GM23338 (cell line): Measurements from ENCODE around the gene AP1G2. TPM values are rescaled to one million over a fixed set of nuclear protein-coding genes. Genes with fewer than 3 reads are reported as not detected.
A peak's percentile ranks its signal among the peaks of the same experiment; 100 is the strongest.

ENCODE experiments used
- ATAC-seq: fragments of 200-7000 bp; cut with Tn5 transposase; 3 replicates; pipeline ENCODE4 v1.9.1; 2020
- DNase-seq: peaks from one replicate; pipeline ENCODE4 v3.0.0-alpha.2; 2015; ENCODE audit warnings: low spot score
- H2AFZ ChIP-seq: fragments of 200-600 bp; sonication (generic); 2 replicates; pipeline ENCODE4 v1.8.0; 2016; ENCODE audit warnings: antibody characterized with exemption, mild to moderate bottlenecking, moderate library complexity
- H3F3A ChIP-seq: fragments of 200-600 bp; sonication (generic); replicated peaks from 2 replicates; pipeline ENCODE4 v1.8.0; 2017; ENCODE audit warnings: antibody characterized with exemption, mixed run types, low read depth
- H3K27ac ChIP-seq: fragments of 200-600 bp; sonication (generic); 2 replicates; pipeline ENCODE4 v1.6.1; 2016; ENCODE audit warnings: low read depth
- H3K27me3 ChIP-seq: fragments of 200-600 bp; sonication (generic); 2 replicates; pipeline ENCODE4 v1.8.0; 2016; ENCODE audit warnings: mild to moderate bottlenecking, mixed run types, moderate library complexity; ENCODE audit not compliant: insufficient read depth
- H3K36me3 ChIP-seq: fragments of 200-600 bp; sonication (generic); 2 replicates; pipeline ENCODE4 v1.8.0; 2016; ENCODE audit warnings: mild to moderate bottlenecking; ENCODE audit not compliant: insufficient read depth
- H3K4me1 ChIP-seq: fragments of 200-600 bp; sonication (generic); 2 replicates; pipeline ENCODE4 v1.8.0; 2016; ENCODE audit warnings: mild to moderate bottlenecking, moderate library complexity; ENCODE audit not compliant: insufficient read depth
- H3K4me2 ChIP-seq: fragments of 200-600 bp; sonication (generic); 2 replicates; pipeline ENCODE4 v1.7.1; 2017; ENCODE audit warnings: mixed run types
- H3K4me3 ChIP-seq: fragments of 200-600 bp; sonication (generic); 2 replicates; pipeline ENCODE4 v1.6.1; 2016; ENCODE audit warnings: mixed run types
- H3K79me2 ChIP-seq: fragments of 200-600 bp; sonication (generic); replicated peaks from 2 replicates; pipeline ENCODE4 v1.8.0; 2017; ENCODE audit warnings: mild to moderate bottlenecking; ENCODE audit not compliant: insufficient read depth
- H3K9me2 ChIP-seq: fragments of 200-600 bp; sonication (generic); 2 replicates; pipeline ENCODE4 v1.8.0; 2017; ENCODE audit not compliant: insufficient read depth
- H4K20me1 ChIP-seq: fragments of 200-600 bp; sonication (generic); replicated peaks from 2 replicates; pipeline ENCODE4 v1.8.0; 2017; ENCODE audit warnings: mild to moderate bottlenecking; ENCODE audit not compliant: insufficient read depth
- H3K27ac Mint-ChIP-seq: 2 replicates; pipeline ENCODE4 v1.8.0; 2020; ENCODE audit warnings: inconsistent platforms, mild to moderate bottlenecking, moderate library complexity, mixed read lengths
- H3K27me3 Mint-ChIP-seq: 3 replicates; pipeline ENCODE4 v1.8.0; 2022; ENCODE audit warnings: low read depth, mild to moderate bottlenecking, moderate library complexity, mixed read lengths, inconsistent platforms; ENCODE audit not compliant: insufficient read depth, poor library complexity
- H3K36me3 Mint-ChIP-seq: 3 replicates; pipeline ENCODE4 v1.8.0; 2021; ENCODE audit warnings: low read depth, mild to moderate bottlenecking, inconsistent platforms, moderate library complexity, mixed read lengths
- H3K4me1 Mint-ChIP-seq: 3 replicates; pipeline ENCODE4 v1.8.0; 2020; ENCODE audit warnings: mild to moderate bottlenecking, inconsistent platforms, mixed read lengths
- H3K4me3 Mint-ChIP-seq: 3 replicates; pipeline ENCODE4 v1.8.0; 2021; ENCODE audit warnings: moderate library complexity, mild to moderate bottlenecking, inconsistent platforms, mixed read lengths
- H3K9me3 Mint-ChIP-seq: 3 replicates; pipeline ENCODE4 v1.8.0; 2020; ENCODE audit warnings: moderate library complexity, mild to moderate bottlenecking, inconsistent platforms, mixed read lengths
- CREB1 ChIP-seq: fragments of 250-450 bp; sonication (Bioruptor Pico); IDR thresholded peaks from 2 replicates; pipeline ENCODE4 v1.5.0; 2020; ENCODE audit warnings: low read depth, mild to moderate bottlenecking, moderate library complexity
- CTCF ChIP-seq, 2 experiments: fragments of 200-600 bp in 1 of 2; sonication (generic) in 1 of 2; conservative IDR thresholded peaks; 2 replicates each; pipeline versions ENCODE4 v1.5.1 to v1.6.1; 2016 to 2017; ENCODE audit warnings: antibody characterized with exemption in 2 of 2, low read depth in 2 of 2, mild to moderate bottlenecking in 2 of 2, moderate library complexity in 1 of 2
- ETS1 ChIP-seq: IDR thresholded peaks from 2 replicates; pipeline ENCODE4 v1.6.1; 2016; ENCODE audit warnings: antibody characterized with exemption
- EZH2 ChIP-seq: fragments of 200-600 bp; sonication (generic); IDR thresholded peaks from one replicate; pipeline ENCODE4 v1.8.0; 2017; ENCODE audit warnings: antibody characterized with exemption, mild to moderate bottlenecking, low read depth; ENCODE audit not compliant: unreplicated experiment
- JUNB ChIP-seq: IDR thresholded peaks from one replicate; pipeline ENCODE4 v1.6.1; 2016; ENCODE audit warnings: antibody characterized with exemption; ENCODE audit not compliant: unreplicated experiment
- NANOG ChIP-seq: IDR thresholded peaks from 2 replicates; pipeline ENCODE4 v1.6.1; 2016; ENCODE audit warnings: antibody characterized with exemption, borderline replicate concordance
- POLR2AphosphoS5 ChIP-seq: IDR thresholded peaks from 2 replicates; pipeline ENCODE4 v1.6.1; 2016; ENCODE audit warnings: antibody characterized with exemption, low read depth
- STAT1 ChIP-seq: IDR thresholded peaks from one replicate; pipeline ENCODE4 v1.6.1; 2016; ENCODE audit warnings: antibody characterized with exemption; ENCODE audit not compliant: unreplicated experiment
- ZNF114 ChIP-seq: fragments of 250-450 bp; sonication (Bioruptor Pico); IDR thresholded peaks from 2 replicates; pipeline ENCODE4 v1.5.0; 2020; ENCODE audit warnings: mild to moderate bottlenecking, moderate library complexity
- polyA plus RNA-seq: library from polyadenylated mRNA; unstranded; fragments of >200 nt; fragmentation: Nextera tagmentation; extraction: Ambion mirVana; gene quantifications from 2 replicates; pipeline ENCODE4 v1.2.1, GENCODE V29; 2016
- total RNA-seq: library from RNA; depleted of rRNA; stranded (reverse); fragments of >200 nt; shearing (Covaris generic); gene quantifications from 2 replicates; pipeline ENCODE4 v1.2.3, GENCODE V29; 2014

AP1G2 gene
- total and polyA plus RNA-seq, 2 experiments from 2014 or later: 55.3 to 63.5 TPM

- peak; percentile 50; the same call in 1 of the 2 replicates for TF ChIP-seq ETS1
- peak; percentile 51; the same call in 1 of the 2 replicates for TF ChIP-seq POLR2AphosphoS5
- TF ChIP-seq STAT1: no peak
Measured at GRCh38 chr14:23551266-23552028, 16.1 kb downstream of the AP1G2 start, which contains the start of gene ZFHX2 (continued).

GRCh38 chr14:23550812-23551265, 16.8 kb downstream of the AP1G2 start:
- TF ChIP-seq EZH2 (no peak), POLR2AphosphoS5 (peak; percentile 15; the same call in 1 of the 2 replicates)
- no peaks in the 10 kb centered on the region for H3K27me3 ChIP-seq
- H3K4me1 Mint-ChIP-seq: peaks cover 11% of the 10 kb centered on the region
- peak overlapping the region; percentile 99 for H3K27ac ChIP-seq
- H3K9me3 Mint-ChIP-seq: no peaks in the 10 kb centered on the region
- no peaks in the 10 kb centered on the region for H3K27me3 Mint-ChIP-seq
- H3K9me2 ChIP-seq: no peaks in the 10 kb centered on the region
- peak overlapping the region; percentile 70 for H3K27ac Mint-ChIP-seq
- no peaks in the 10 kb centered on the region for H4K20me1 ChIP-seq
- H3F3A ChIP-seq: 0 out of 2 replicates have a peak, but pooled peaks cover 8% of the 10 kb centered on the region
- peak overlapping the region; percentile 100 for H3K4me2 ChIP-seq
- H3K36me3 Mint-ChIP-seq: peaks cover 2% of the 10 kb centered on the region; the same call in 2 of the 3 replicates
- H3K36me3 ChIP-seq: no peaks in the 10 kb centered on the region
- H3K4me1 ChIP-seq: peaks cover 57% of the 10 kb centered on the region
- H2AFZ ChIP-seq: no peak overlapping the region
- ATAC-seq (peak; percentile 26), DNase-seq (no peak)
- H3K79me2 ChIP-seq: peaks cover 52% of the 10 kb centered on the region
- H3K4me3 Mint-ChIP-seq: no peak overlapping the region
- peak overlapping the region; percentile 100 for H3K4me3 ChIP-seq

GRCh38 chr14:23550131-23550811, 17.3 kb downstream of the AP1G2 start:
- Mint-ChIP-seq H3K4me1 (peaks cover 9% of the 10 kb centered on the region), H3K9me3 (no peaks in the 10 kb centered on the region), H3K27me3 (peaks cover 3% of the 10 kb centered on the region), H3K4me3 (no peak overlapping the region), H3K36me3 (peaks cover 8% of the 10 kb centered on the region; the same call in 2 of the 3 replicates), H3K27ac (no peak overlapping the region)
- Histone ChIP-seq H3F3A (0 out of 2 replicates have a peak, but pooled peaks cover 12% of the 10 kb centered on the region), H3K4me2 (peak overlapping the region; percentile 100), H3K36me3 (no peaks in the 10 kb centered on the region), H3K27ac (peak overlapping the region; percentile 99), H3K4me1 (peaks cover 62% of the 10 kb centered on the region), H3K79me2 (peaks cover 52% of the 10 kb centered on the region), H3K9me2 (no peaks in the 10 kb centered on the region), H2AFZ (no peak overlapping the region), H3K27me3 (no peaks in the 10 kb centered on the region), H4K20me1 (no peaks in the 10 kb centered on the region), H3K4me3 (peak overlapping the region; percentile 100)
- ATAC-seq (peak; percentile 0; the same call in 1 of the 3 replicates), DNase-seq (no peak)
- TF ChIP-seq POLR2AphosphoS5 (no peak), NANOG (no peak), JUNB (no peak), CTCF (conservative IDR thresholded peaks at IDR 0.05; ENCODE audit: low read depth in 2 of 2) (no peak), ZNF114 (no peak), CREB1 (CRISPR knock-in tag) (no peak)
